HL-60 (cell line): ENCODE data around the gene COL6A3.

Source experiments
- DNase-seq, 2 experiments: peaks; one replicate each; pipeline ENCODE4 v3.0.0-alpha.2; 2010 to 2020; ENCODE audit warnings: low read depth in 1 of 2, low spot score in 1 of 2
- H3K27ac ChIP-seq: fragments of 250-450 bp; sonication (Bioruptor Pico); replicated peaks from 2 replicates; pipeline ENCODE4 v1.5.1; 2020; ENCODE audit warnings: mild to moderate bottlenecking, moderate library complexity
- H3K27me3 ChIP-seq: fragments of 250-450 bp; sonication (Bioruptor Pico); 2 replicates; pipeline ENCODE4 v1.5.1; 2021; ENCODE audit warnings: mild to moderate bottlenecking, moderate library complexity; ENCODE audit not compliant: insufficient read depth, poor library complexity, severe bottlenecking
- H3K4me3 ChIP-seq: replicated peaks from 2 replicates; pipeline ENCODE4 v1.5.1; 2011; ENCODE audit warnings: mild to moderate bottlenecking, control low read depth, low read length; ENCODE audit not compliant: insufficient read depth
- GABPA ChIP-seq: IDR thresholded peaks from 2 replicates; pipeline ENCODE4 v1.6.1; 2012; ENCODE audit warnings: low read depth
- POLR2AphosphoS5 ChIP-seq: IDR thresholded peaks from 2 replicates; pipeline ENCODE4 v1.6.1; 2012; ENCODE audit warnings: low read depth
- SPI1 ChIP-seq: IDR thresholded peaks from 2 replicates; pipeline ENCODE4 v1.6.1; 2012; ENCODE audit warnings: low read depth, mild to moderate bottlenecking, borderline replicate concordance
- TF ChIP-seq, protein P1 (sequence below): IDR thresholded peaks from one replicate; pipeline ENCODE4 v1.5.1; 2011; ENCODE audit warnings: low read length, control low read depth, inconsistent platforms; ENCODE audit not compliant: insufficient read depth
- TF ChIP-seq, protein P2 (sequence below): IDR thresholded peaks from 2 replicates; pipeline ENCODE4 v1.6.1; 2012; ENCODE audit warnings: low read depth; ENCODE audit not compliant: insufficient replicate concordance

The COL6A3 gene

DNA sequence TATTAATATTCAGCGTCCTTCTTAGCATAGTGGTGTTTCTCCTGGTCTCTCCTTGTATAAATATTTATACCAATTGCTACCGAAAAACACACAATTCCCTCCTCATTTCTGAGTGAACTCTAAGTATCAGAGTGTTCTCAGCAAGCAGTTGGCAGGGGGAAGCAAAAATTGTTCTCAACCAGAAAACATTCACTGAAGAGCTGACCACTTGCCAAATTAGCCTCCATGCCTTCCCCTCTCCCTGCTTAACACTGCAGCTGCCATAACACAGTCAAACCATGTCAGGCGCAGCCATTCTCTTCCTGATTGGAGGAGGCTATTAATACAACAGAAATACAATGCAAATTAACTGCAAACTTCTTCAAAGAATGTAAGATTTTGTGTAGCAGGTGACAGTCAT is 105.0 kb downstream of the COL6A3 start:
- no peak for DNase-seq
- no peak overlapping the region for H3K27ac ChIP-seq
- H3K4me3 ChIP-seq = no peak overlapping the region
- H3K27me3 ChIP-seq = no peaks in the 10 kb centered on the region
- no peak for TF ChIP-seq GABPA
- TF ChIP-seq, protein P1, sequence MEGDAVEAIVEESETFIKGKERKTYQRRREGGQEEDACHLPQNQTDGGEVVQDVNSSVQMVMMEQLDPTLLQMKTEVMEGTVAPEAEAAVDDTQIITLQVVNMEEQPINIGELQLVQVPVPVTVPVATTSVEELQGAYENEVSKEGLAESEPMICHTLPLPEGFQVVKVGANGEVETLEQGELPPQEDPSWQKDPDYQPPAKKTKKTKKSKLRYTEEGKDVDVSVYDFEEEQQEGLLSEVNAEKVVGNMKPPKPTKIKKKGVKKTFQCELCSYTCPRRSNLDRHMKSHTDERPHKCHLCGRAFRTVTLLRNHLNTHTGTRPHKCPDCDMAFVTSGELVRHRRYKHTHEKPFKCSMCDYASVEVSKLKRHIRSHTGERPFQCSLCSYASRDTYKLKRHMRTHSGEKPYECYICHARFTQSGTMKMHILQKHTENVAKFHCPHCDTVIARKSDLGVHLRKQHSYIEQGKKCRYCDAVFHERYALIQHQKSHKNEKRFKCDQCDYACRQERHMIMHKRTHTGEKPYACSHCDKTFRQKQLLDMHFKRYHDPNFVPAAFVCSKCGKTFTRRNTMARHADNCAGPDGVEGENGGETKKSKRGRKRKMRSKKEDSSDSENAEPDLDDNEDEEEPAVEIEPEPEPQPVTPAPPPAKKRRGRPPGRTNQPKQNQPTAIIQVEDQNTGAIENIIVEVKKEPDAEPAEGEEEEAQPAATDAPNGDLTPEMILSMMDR = no peak
- no peak for TF ChIP-seq POLR2AphosphoS5
- no peak for TF ChIP-seq SPI1
- TF ChIP-seq, protein P2, sequence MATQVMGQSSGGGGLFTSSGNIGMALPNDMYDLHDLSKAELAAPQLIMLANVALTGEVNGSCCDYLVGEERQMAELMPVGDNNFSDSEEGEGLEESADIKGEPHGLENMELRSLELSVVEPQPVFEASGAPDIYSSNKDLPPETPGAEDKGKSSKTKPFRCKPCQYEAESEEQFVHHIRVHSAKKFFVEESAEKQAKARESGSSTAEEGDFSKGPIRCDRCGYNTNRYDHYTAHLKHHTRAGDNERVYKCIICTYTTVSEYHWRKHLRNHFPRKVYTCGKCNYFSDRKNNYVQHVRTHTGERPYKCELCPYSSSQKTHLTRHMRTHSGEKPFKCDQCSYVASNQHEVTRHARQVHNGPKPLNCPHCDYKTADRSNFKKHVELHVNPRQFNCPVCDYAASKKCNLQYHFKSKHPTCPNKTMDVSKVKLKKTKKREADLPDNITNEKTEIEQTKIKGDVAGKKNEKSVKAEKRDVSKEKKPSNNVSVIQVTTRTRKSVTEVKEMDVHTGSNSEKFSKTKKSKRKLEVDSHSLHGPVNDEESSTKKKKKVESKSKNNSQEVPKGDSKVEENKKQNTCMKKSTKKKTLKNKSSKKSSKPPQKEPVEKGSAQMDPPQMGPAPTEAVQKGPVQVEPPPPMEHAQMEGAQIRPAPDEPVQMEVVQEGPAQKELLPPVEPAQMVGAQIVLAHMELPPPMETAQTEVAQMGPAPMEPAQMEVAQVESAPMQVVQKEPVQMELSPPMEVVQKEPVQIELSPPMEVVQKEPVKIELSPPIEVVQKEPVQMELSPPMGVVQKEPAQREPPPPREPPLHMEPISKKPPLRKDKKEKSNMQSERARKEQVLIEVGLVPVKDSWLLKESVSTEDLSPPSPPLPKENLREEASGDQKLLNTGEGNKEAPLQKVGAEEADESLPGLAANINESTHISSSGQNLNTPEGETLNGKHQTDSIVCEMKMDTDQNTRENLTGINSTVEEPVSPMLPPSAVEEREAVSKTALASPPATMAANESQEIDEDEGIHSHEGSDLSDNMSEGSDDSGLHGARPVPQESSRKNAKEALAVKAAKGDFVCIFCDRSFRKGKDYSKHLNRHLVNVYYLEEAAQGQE = no peak

DNA sequence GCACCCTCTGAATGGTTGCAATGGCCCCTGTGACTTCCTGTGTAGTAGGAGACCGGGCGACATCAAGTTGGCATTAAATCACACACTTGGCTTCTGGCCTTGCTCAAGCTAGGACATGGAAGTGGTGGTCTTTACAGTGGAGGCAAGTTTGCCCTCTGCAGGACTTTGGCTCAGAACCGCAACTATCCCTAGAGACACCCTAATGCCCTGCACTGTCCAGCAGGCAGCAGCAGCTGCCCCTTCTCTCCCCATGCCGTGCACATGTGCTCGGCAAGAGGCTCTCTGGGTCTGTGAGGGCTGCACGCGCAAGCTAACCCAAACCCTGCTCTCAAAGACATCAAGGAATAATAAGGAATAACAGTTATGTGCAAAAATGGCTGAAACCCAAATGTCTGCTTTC is 106.5 kb downstream of the COL6A3 start:
- H3K27me3 ChIP-seq = no peaks in the 10 kb centered on the region
- TF ChIP-seq, protein P1 = no peak
- TF ChIP-seq POLR2AphosphoS5 = no peak
- TF ChIP-seq, protein P2 = no peak
- no peak for TF ChIP-seq GABPA
- TF ChIP-seq SPI1 = no peak
- H3K4me3 ChIP-seq = no peak overlapping the region
- DNase-seq = no peak
- H3K27ac ChIP-seq = no peak overlapping the region

DNA sequence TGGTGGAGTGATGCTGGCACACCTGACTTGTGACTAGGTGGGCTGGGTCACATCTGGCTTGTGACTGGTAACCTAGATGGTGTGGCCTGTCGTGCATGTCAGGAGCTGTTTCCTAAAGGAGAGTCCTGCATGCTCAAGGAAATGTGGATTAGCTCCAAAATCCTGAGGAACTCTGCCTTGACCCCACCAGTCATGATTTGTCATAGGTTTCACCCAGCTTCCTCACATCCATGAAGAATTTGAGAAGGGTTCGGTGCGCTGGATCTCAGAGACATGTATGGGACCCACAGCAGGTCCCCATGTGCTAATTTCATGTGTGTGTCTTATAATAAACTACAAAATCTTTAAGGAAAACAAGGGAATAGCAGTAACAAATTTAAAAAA is 107.2 kb downstream of the COL6A3 start:
- Histone ChIP-seq H3K4me3 (no peak overlapping the region), H3K27me3 (no peaks in the 10 kb centered on the region), H3K27ac (no peak overlapping the region)
- DNase-seq = no peak
- TF ChIP-seq SPI1 = no peak

DNA sequence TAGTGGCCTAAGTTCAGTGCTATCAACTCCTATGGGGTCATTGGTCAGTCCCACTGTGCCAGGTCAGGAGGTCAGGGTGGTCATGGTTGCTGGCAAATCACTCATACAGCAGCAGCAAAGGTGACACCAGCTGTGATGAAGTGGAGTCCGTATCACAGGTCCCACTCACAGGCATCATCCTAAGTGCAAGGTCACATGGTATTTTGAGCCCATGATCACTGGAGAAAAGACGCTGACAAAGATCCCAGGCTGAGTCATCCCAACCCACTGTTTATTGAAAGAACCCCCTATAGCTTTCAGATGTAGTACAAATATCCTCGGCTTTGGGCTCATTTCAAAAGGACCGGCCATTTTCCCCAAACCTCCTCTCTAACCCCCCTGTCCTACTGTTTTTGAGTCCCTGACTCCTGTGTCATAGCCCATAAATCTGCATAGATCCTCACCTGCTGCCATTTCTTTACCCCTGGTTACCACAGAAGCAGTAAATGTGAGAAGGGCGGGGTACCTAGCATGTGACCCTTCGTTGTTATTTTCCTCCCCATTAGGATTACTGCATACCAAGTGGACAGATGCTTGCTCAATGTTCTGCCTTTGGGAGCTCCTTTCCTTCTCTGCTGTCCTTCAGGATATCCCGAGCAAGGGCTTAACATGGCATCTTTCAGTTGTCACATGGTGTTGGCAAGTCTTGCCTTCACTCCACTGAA is 107.7 kb downstream of the COL6A3 start:
- no peak for DNase-seq
- TF ChIP-seq, protein P1 = no peak
- TF ChIP-seq POLR2AphosphoS5 (no peak), GABPA (no peak), SPI1 (no peak)
- TF ChIP-seq, protein P2 = no peak
- H3K27me3 ChIP-seq = no peaks in the 10 kb centered on the region
- H3K4me3 ChIP-seq = no peak overlapping the region
- H3K27ac ChIP-seq = no peak overlapping the region
